GM12878 (cell line): ENCODE results near the gene STARD3. TPM values are rescaled to one million over a fixed set of nuclear protein-coding genes. Genes with fewer than 3 reads are reported as not detected.

Experiments used
- ATAC-seq: fragments of 200-7000 bp; cut with Tn5 transposase; 3 replicates; pipeline ENCODE4 v1.9.1; 2020; ENCODE audit warnings: mild to moderate bottlenecking, moderate library complexity
- BruUV-seq: library from RNA; stranded (reverse); fragments of 400-500 nt; replicated peaks from 2 replicates; lab custom pipeline; 2021; lab: Mats Ljungman, UMichigan
- CTCF ChIA-PET: fragments of 300-600 bp; sonication (Branson Sonifier 250); formaldehyde crosslinking; extraction: SDS; loops from one replicate; lab custom pipeline; 2021; ENCODE audit warnings: inconsistent platforms; lab: Yijun Ruan, JAX
- POLR2A ChIA-PET: fragments of 350-600 bp; formaldehyde crosslinking; extraction: SDS; loops from one replicate; lab custom pipeline; 2021; ENCODE audit warnings: inconsistent platforms; lab: Charles Lee
- RAD21 ChIA-PET: fragments of 300-600 bp; sonication (Branson Sonifier 250); formaldehyde crosslinking; loops from one replicate; lab custom pipeline; 2023; ENCODE audit warnings: antibody characterized with exemption; ENCODE audit not compliant: unreplicated experiment; lab: Charles Lee
- SMC1A ChIA-PET: fragments of 300-600 bp; sonication (Branson Sonifier 250); formaldehyde crosslinking; loops from one replicate; lab custom pipeline; 2023; ENCODE audit not compliant: unreplicated experiment, uncharacterized antibody; lab: Charles Lee
- DNase-seq: peaks from one replicate; pipeline ENCODE4 v3.0.0-alpha.2; 2011; ENCODE audit warnings: low read depth, low spot score
- FAIRE-seq: peaks from 3 replicates; lab custom pipeline; 2011; peaks lifted over from hg19 to GRCh38; lab: Jason Lieb, UNC
- H2AFZ ChIP-seq: 2 replicates; pipeline ENCODE4 v1.6.0; 2011; ENCODE audit warnings: low read depth, low read length, control low read depth; ENCODE audit not compliant: control insufficient read depth
- H3K27ac ChIP-seq: 2 replicates; pipeline ENCODE4 v1.5.1; 2011; ENCODE audit warnings: control low read depth; ENCODE audit not compliant: control insufficient read depth, insufficient read depth
- H3K27me3 ChIP-seq, 2 experiments: replicated peaks in 1 of 2; 2 replicates each; pipeline versions ENCODE4 v1.6.0 to v1.6.1; 2011; ENCODE audit warnings: low read length in 1 of 2; ENCODE audit not compliant: control insufficient read depth in 2 of 2, insufficient read depth in 2 of 2
- H3K36me3 ChIP-seq, 2 experiments: 2 replicates each; pipeline ENCODE4 v1.5.1; 2011; ENCODE audit warnings: low read length in 1 of 2; ENCODE audit not compliant: control insufficient read depth in 2 of 2, insufficient read depth in 2 of 2
- H3K4me1 ChIP-seq: 2 replicates; pipeline ENCODE4 v1.6.1; 2011; ENCODE audit warnings: mild to moderate bottlenecking, low read length, moderate library complexity, mixed read lengths; ENCODE audit not compliant: control insufficient read depth, insufficient read depth
- H3K4me2 ChIP-seq: 2 replicates; pipeline ENCODE4 v1.6.0; 2011; ENCODE audit warnings: control low read depth; ENCODE audit not compliant: control insufficient read depth, insufficient read depth
- H3K4me3 ChIP-seq: fragments of 200-600 bp; sonication (generic); 2 replicates; pipeline ENCODE4 v1.5.1; 2016
- H3K79me2 ChIP-seq: 2 replicates; pipeline ENCODE4 v1.6.0; 2011; ENCODE audit warnings: low read length; ENCODE audit not compliant: control insufficient read depth, insufficient read depth
- H3K9ac ChIP-seq: 2 replicates; pipeline ENCODE4 v1.8.0; 2011; ENCODE audit warnings: low read length, control low read depth, mixed read lengths; ENCODE audit not compliant: control insufficient read depth, insufficient read depth
- H3K9me3 ChIP-seq: replicated peaks from 3 replicates; pipeline ENCODE4 v1.5.1; 2011; ENCODE audit warnings: mild to moderate bottlenecking, low read length; ENCODE audit not compliant: control insufficient read depth, insufficient read depth
- H4K20me1 ChIP-seq: 2 replicates; pipeline ENCODE4 v1.6.0; 2011; ENCODE audit not compliant: control insufficient read depth, insufficient read depth
- BCL3 ChIP-seq: IDR thresholded peaks from 2 replicates; pipeline ENCODE4 v1.6.1; 2011; ENCODE audit warnings: borderline replicate concordance, low read depth, mild to moderate bottlenecking, moderate library complexity, low read length; ENCODE audit not compliant: insufficient read depth, poor library complexity, severe bottlenecking
- BMI1 ChIP-seq: fragments of 450-650 bp; IDR thresholded peaks from 2 replicates; pipeline ENCODE4 v1.6.1; 2016; ENCODE audit warnings: mild to moderate bottlenecking, moderate library complexity, borderline replicate concordance
- CTCF ChIP-seq, 3 experiments: IDR thresholded peaks in 2 of 3; conservative IDR thresholded peaks in 1 of 3; 2 replicates each; pipeline ENCODE4 v1.5.1; 2011; ENCODE audit warnings: low read depth in 3 of 3, low read length in 3 of 3, mild to moderate bottlenecking in 3 of 3, control low read depth in 2 of 3, moderate library complexity in 2 of 3, inconsistent platforms in 1 of 3, mixed read lengths in 1 of 3; ENCODE audit not compliant: control insufficient read depth in 2 of 3, insufficient read depth in 1 of 3; ENCODE audit errors: extremely low read depth in 1 of 3
- EED ChIP-seq: sonication (generic); IDR thresholded peaks from 2 replicates; pipeline ENCODE4 v1.6.1; 2016; ENCODE audit warnings: antibody characterized with exemption, low read depth
- FOXK2 ChIP-seq: fragments of 450-650 bp; IDR thresholded peaks from 2 replicates; pipeline ENCODE4 v1.6.1; 2017; ENCODE audit warnings: mild to moderate bottlenecking, moderate library complexity
- GATAD2B ChIP-seq: fragments of 450-650 bp; conservative IDR thresholded peaks from 2 replicates; pipeline ENCODE4 v1.6.1; 2017; ENCODE audit warnings: low read depth, mild to moderate bottlenecking, moderate library complexity
- KDM1A ChIP-seq: fragments of 200-600 bp; sonication (generic); IDR thresholded peaks from 2 replicates; pipeline ENCODE4 v1.6.1; 2016; ENCODE audit warnings: borderline replicate concordance
- NFXL1 ChIP-seq: fragments of 450-650 bp; IDR thresholded peaks from 2 replicates; pipeline ENCODE4 v1.6.1; 2017; ENCODE audit warnings: antibody characterized with exemption, mild to moderate bottlenecking, borderline replicate concordance
- PAX5 ChIP-seq: IDR thresholded peaks from 2 replicates; pipeline ENCODE4 v1.6.1; 2011; ENCODE audit warnings: low read depth, low read length, borderline replicate concordance
- RAD21 ChIP-seq: IDR thresholded peaks from 2 replicates; pipeline ENCODE4 v1.6.1; 2011; ENCODE audit warnings: mild to moderate bottlenecking, low read depth, low read length, moderate library complexity; ENCODE audit not compliant: insufficient read depth
- SMC3 ChIP-seq: IDR thresholded peaks from 2 replicates; pipeline ENCODE4 v1.6.1; 2011; ENCODE audit warnings: low read length, improper control_type of control experiment, borderline replicate concordance
- TARDBP ChIP-seq: IDR thresholded peaks from 2 replicates; pipeline ENCODE4 v1.6.1; 2016; ENCODE audit warnings: borderline replicate concordance
- TBL1XR1 ChIP-seq: IDR thresholded peaks from 2 replicates; pipeline ENCODE4 v1.6.1; 2012; ENCODE audit warnings: low read depth, low read length, improper control_type of control experiment
- TCF12 ChIP-seq: IDR thresholded peaks from 2 replicates; pipeline ENCODE4 v1.6.1; 2011; ENCODE audit warnings: low read depth, mild to moderate bottlenecking, low read length
- ZBTB4 ChIP-seq: fragments of 450-650 bp; formaldehyde crosslinking; IDR thresholded peaks from 2 replicates; pipeline ENCODE4 v1.4.0; 2022; ENCODE audit warnings: mild to moderate bottlenecking, moderate library complexity
- WGBS: methylation state at CpG from one replicate; pipeline ENCODE4 v1.1.6; 2016; ENCODE audit warnings: low lambda C conversion rate; ENCODE audit not compliant: insufficient replicate concordance, insufficient coverage; ENCODE audit errors: missing lambda C conversion rate; 5-methylcytosine and 5-hydroxymethylcytosine counted together
- in situ Hi-C: fragments of 300-500 bp; cut with MboI; formaldehyde crosslinking; loops from 9 replicates; pipeline ENCODE4 v1.14.3; 2018; ENCODE audit warnings: mixed read lengths
- intact Hi-C: fragments of 100-400 bp; cut with micrococcal nuclease; formaldehyde crosslinking; loops from one replicate; pipeline ENCODE4 v1.14.2; 2022; ENCODE audit not compliant: unreplicated experiment
- polyA plus RNA-seq, 11 experiments: library from polyadenylated mRNA; depleted of rRNA in 4 of 11; unstranded in 6 of 11; stranded (reverse) in 5 of 11; fragments of >200 nt; fragmentation: Nextera tagmentation in 4 of 11; fragmentation: Illumina TruSeq in 1 of 11; extraction: Ambion mirVana in 4 of 11; extraction: Trizol in 1 of 11; gene quantifications; 1 replicate in 1 of 11; 2 replicates in 10 of 11; pipeline versions ENCODE4 v1.2.1 to v1.2.3, GENCODE V29; 2011 to 2016; ENCODE audit warnings: inconsistent platforms in 2 of 11, missing spikeins in 2 of 11, low read depth in 1 of 11
- total RNA-seq, 4 experiments: library from RNA; depleted of rRNA in 3 of 4; stranded (reverse); fragments of >200 nt in 3 of 4; fragmentation: Illumina TruSeq in 1 of 4; extraction: Trizol in 1 of 4; gene quantifications; 2 replicates each; pipeline versions ENCODE4 v1.2.1 to v1.2.3, GENCODE V29; 2013 to 2021

Gene STARD3
- total and polyA plus RNA-seq, 10 of the 15 experiments (the other 5 are each of a cell fraction or from before 2014, with no cell fraction given), result 0.08 to 62.7 (median 27.5) TPM

GRCh38 chr17:39671651-39672521 is 34.9 kb downstream of the STARD3 start:
- CTCF ChIA-PET, result interaction anchor here (0.7 to 9.1 kb wide), 16 partner anchors 8 to 308 kb away, joined by 3 to 114 read pairs (median 6); partner anchors contain the start of genes MIEN1 and PSMD3
- SMC1A ChIA-PET, result interaction anchor here (0.7 to 2.6 kb wide), 12 partner anchors 17 to 266 kb away, joined by 3 to 10 read pairs (median 3); partner anchors contain the start of genes MIEN1 and STARD3
- TF ChIP-seq TBL1XR1, result no peak
- peak; percentile 43; the same call in 1 of the 2 replicates for TF ChIP-seq TARDBP
- TF ChIP-seq BCL3, result no peak
- TF ChIP-seq BMI1, result no peak
- TF ChIP-seq FOXK2, result 0 out of 2 replicates have a peak, but pooled peaks have one; percentile 27
- TF ChIP-seq CTCF (IDR thresholded peaks at IDR 0.05 in 2 of 3, conservative IDR thresholded peaks at IDR 0.05 in 1 of 3; ENCODE audit: control insufficient read depth in 2 of 3, extremely low read depth in 1 of 3, insufficient read depth in 1 of 3, low read depth in 3 of 3, low read length in 3 of 3), result peak; percentile 47 to 56 (median 52); a peak in 5 of 6 replicates
- no peak for TF ChIP-seq PAX5
- TF ChIP-seq TCF12, result no peak
- no peak for TF ChIP-seq GATAD2B
- TF ChIP-seq SMC3, result peak; percentile 4; the same call in 1 of the 2 replicates
- no peak for TF ChIP-seq ZBTB4 (CRISPR knock-in tag)
- TF ChIP-seq RAD21, result peak; percentile 44; the same call in 1 of the 2 replicates
- TF ChIP-seq KDM1A, result no peak
- no peak for TF ChIP-seq NFXL1
- TF ChIP-seq EED, result 0 out of 2 replicates have a peak, but pooled peaks have one; percentile 15
- Histone ChIP-seq H2AFZ (no peak overlapping the region), H3K9ac (no peak overlapping the region), H3K9me3 (no peaks in the 10 kb centered on the region), H3K4me3 (no peak overlapping the region), H3K4me1 (peaks cover 16% of the 10 kb centered on the region), H3K4me2 (no peak overlapping the region), H3K36me3 (no peaks in the 10 kb centered on the region), H3K27ac (no peak overlapping the region), H3K27me3 (peaks cover 3 to 6% of the 10 kb centered on the region in 2 experiments; a peak in 3 of 4 replicates), H4K20me1 (no peaks in the 10 kb centered on the region; the same call in 1 of the 2 replicates), H3K79me2 (no peaks in the 10 kb centered on the region)
- ATAC-seq (no peak), DNase-seq (no peak), FAIRE-seq (no peak)
- in situ Hi-C loops, result no loop called here
- RAD21 ChIA-PET, result interaction anchor here (1.2 to 2.3 kb wide), 8 partner anchors 10 to 84 kb away, joined by 3 to 14 read pairs (median 6); partner anchors contain the start of gene MIEN1
- 27% methylated on average over 19 of the region's 19 CpGs for WGBS
- TSS peak; percentile 60 for BruUV-seq
- intact Hi-C loops, result no loop called here
- POLR2A ChIA-PET, result interaction anchor here (0.5 to 1.3 kb wide), 3 partner anchors 9 to 406 kb away, joined by 3 read pairs; no protein-coding TSS in a partner anchor
